Fibroblast of lung (primary cell): ENCODE data around the gene EPB41L5. TPM values are rescaled to one million over a fixed set of nuclear protein-coding genes. Genes with fewer than 3 reads are reported as not detected.

Source experiments
- DNase-seq, 2 donors: peaks; one replicate each; pipeline versions ENCODE4 v3.0.0 to v3.0.0-alpha.2; 2010; ENCODE audit warnings: low read depth in 2 of 2
- H2AFZ ChIP-seq: 2 replicates; pipeline ENCODE4 v1.5.1; 2012; ENCODE audit warnings: low read length, control low read depth, inconsistent platforms
- H3K27ac ChIP-seq: 2 replicates; pipeline ENCODE4 v1.5.1; 2011; ENCODE audit warnings: low read length, control low read depth; ENCODE audit not compliant: insufficient read depth
- H3K27me3 ChIP-seq: 2 replicates; pipeline ENCODE4 v1.5.1; 2011; ENCODE audit warnings: mild to moderate bottlenecking, low read length; ENCODE audit not compliant: control insufficient read depth, insufficient read depth
- H3K36me3 ChIP-seq: 2 replicates; pipeline ENCODE4 v1.5.1; 2011; ENCODE audit warnings: low read length; ENCODE audit not compliant: control insufficient read depth, insufficient read depth
- H3K4me1 ChIP-seq: 2 replicates; pipeline ENCODE4 v1.5.1; 2011; ENCODE audit warnings: low read length; ENCODE audit not compliant: control insufficient read depth, insufficient read depth; ENCODE audit errors: extremely low read depth
- H3K4me2 ChIP-seq: 2 replicates; pipeline ENCODE4 v1.5.1; 2011; ENCODE audit warnings: low read length, control low read depth; ENCODE audit not compliant: insufficient read depth; ENCODE audit errors: extremely low read depth
- H3K4me3 ChIP-seq, 4 experiments: fragments of 200-600 bp in 1 of 4; sonication (generic) in 1 of 4; replicated peaks in 1 of 4; 2 replicates each; pipeline ENCODE4 v1.5.1; 2011 to 2016; ENCODE audit warnings: low read length in 4 of 4, low read depth in 3 of 4, mild to moderate bottlenecking in 3 of 4, control low read depth in 2 of 4, inconsistent platforms in 1 of 4, mixed read lengths in 1 of 4; ENCODE audit not compliant: insufficient read depth in 1 of 4; ENCODE audit errors: control extremely low read depth in 1 of 4
- H3K79me2 ChIP-seq: 2 replicates; pipeline ENCODE4 v1.5.1; 2012; ENCODE audit warnings: mild to moderate bottlenecking, low read length, inconsistent platforms; ENCODE audit not compliant: control insufficient read depth, insufficient read depth
- H3K9ac ChIP-seq: 2 replicates; pipeline ENCODE4 v1.5.1; 2011; ENCODE audit warnings: mild to moderate bottlenecking, low read length, control low read depth; ENCODE audit not compliant: insufficient read depth
- H3K9me3 ChIP-seq: 2 replicates; pipeline ENCODE4 v1.5.1; 2012; ENCODE audit warnings: low read depth, low read length; ENCODE audit not compliant: control insufficient read depth, insufficient read depth
- H4K20me1 ChIP-seq: 2 replicates; pipeline ENCODE4 v1.5.1; 2011; ENCODE audit warnings: low read length; ENCODE audit not compliant: control insufficient read depth, insufficient read depth; ENCODE audit errors: extremely low read depth
- EZH2 ChIP-seq: IDR thresholded peaks from 2 replicates; pipeline ENCODE4 v1.5.1; 2012; ENCODE audit warnings: low read length, control low read depth, mild to moderate bottlenecking; ENCODE audit errors: missing control alignments
- polyA plus RNA-seq, 2 donors: library from polyadenylated mRNA; depleted of rRNA in 1 of 2; stranded (reverse) in 1 of 2; unstranded in 1 of 2; fragments of >200 nt; gene quantifications; 2 replicates each; pipeline ENCODE4 v1.2.1, GENCODE V29; 2011 to 2012; ENCODE audit warnings: missing spikeins in 1 of 2
- total RNA-seq: library from RNA; depleted of rRNA; stranded (reverse); fragments of >200 nt; gene quantifications from 2 replicates; pipeline ENCODE4 v1.2.1, GENCODE V29; 2014
- TF ChIP-seq, protein P1 (sequence below), 2 donors: IDR thresholded peaks in 1 of 2; conservative IDR thresholded peaks in 1 of 2; 1 replicate in 1 of 2; 2 replicates in 1 of 2; pipeline ENCODE4 v1.5.1; 2011 to 2012; ENCODE audit warnings: low read length in 2 of 2, control low read depth in 1 of 2, inconsistent platforms in 1 of 2, low read depth in 1 of 2, mild to moderate bottlenecking in 1 of 2

Gene EPB41L5
- total and polyA plus RNA-seq, 2 donors (not counting 1 experiment from before 2014, with no cell fraction given) = 10.6 to 16.2 TPM

DNA sequence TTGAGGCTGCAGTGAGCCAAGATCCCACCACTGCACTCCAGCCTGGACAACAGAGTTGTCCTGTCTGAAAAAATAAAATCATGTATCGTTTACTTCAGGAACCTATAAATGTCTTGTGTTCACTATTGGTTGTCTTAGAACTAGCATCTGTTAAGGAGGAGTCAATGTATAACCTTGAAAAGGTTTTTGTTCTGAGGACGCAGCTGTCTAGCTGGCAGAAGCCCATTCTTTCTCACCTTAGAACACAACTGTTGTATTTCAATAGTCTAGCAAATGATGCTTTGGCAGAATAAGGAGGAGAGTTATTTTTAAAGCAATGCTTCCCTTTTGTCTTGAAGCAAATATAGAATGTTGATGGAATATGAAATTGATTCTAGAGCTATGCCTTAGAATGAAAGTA is 21.1 kb downstream of the EPB41L5 start:
- Histone ChIP-seq H3K9ac (no peak overlapping the region), H3K27ac (no peak overlapping the region), H3K4me2 (no peak overlapping the region), H3K36me3 (no peaks in the 10 kb centered on the region), H3K27me3 (no peaks in the 10 kb centered on the region), H3K9me3 (no peaks in the 10 kb centered on the region), H3K79me2 (no peaks in the 10 kb centered on the region), H4K20me1 (no peaks in the 10 kb centered on the region), H3K4me3 (no peak overlapping the region), H2AFZ (no peak overlapping the region), H3K4me1 (no peaks in the 10 kb centered on the region)
- TF ChIP-seq, protein P1, sequence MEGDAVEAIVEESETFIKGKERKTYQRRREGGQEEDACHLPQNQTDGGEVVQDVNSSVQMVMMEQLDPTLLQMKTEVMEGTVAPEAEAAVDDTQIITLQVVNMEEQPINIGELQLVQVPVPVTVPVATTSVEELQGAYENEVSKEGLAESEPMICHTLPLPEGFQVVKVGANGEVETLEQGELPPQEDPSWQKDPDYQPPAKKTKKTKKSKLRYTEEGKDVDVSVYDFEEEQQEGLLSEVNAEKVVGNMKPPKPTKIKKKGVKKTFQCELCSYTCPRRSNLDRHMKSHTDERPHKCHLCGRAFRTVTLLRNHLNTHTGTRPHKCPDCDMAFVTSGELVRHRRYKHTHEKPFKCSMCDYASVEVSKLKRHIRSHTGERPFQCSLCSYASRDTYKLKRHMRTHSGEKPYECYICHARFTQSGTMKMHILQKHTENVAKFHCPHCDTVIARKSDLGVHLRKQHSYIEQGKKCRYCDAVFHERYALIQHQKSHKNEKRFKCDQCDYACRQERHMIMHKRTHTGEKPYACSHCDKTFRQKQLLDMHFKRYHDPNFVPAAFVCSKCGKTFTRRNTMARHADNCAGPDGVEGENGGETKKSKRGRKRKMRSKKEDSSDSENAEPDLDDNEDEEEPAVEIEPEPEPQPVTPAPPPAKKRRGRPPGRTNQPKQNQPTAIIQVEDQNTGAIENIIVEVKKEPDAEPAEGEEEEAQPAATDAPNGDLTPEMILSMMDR (conservative IDR thresholded peaks at IDR 0.05 in 1 of 2, IDR thresholded peaks at IDR 0.05 in 1 of 2; ENCODE audit: low read depth in 1 of 2, low read length in 2 of 2) = no peak
- TF ChIP-seq EZH2 = no peak
- no peak for DNase-seq

DNA sequence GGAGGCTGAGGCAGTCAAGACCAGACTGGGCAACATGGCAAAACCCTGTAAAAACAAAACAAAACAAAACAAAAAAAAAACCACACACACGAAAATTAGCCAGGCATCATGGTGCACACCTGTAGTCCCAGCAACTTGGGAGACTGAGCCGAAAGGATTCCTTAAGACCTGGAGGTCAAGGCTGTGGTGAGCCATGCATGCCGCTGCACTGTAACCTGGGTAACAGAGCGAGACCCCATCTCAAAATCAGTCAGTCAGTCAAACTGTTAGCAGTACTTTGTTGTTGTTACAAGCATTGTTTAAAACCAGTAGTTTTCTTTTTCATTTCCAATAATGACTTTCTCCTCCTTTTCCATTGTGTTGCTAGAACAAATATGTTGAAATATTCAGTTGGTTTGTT is 21.7 kb downstream of the EPB41L5 start:
- Histone ChIP-seq H3K4me2 (no peak overlapping the region), H3K4me1 (no peaks in the 10 kb centered on the region), H2AFZ (no peak overlapping the region), H3K9me3 (no peaks in the 10 kb centered on the region), H3K9ac (no peak overlapping the region), H3K36me3 (no peaks in the 10 kb centered on the region), H3K27me3 (no peaks in the 10 kb centered on the region), H4K20me1 (no peaks in the 10 kb centered on the region), H3K79me2 (no peaks in the 10 kb centered on the region), H3K27ac (no peak overlapping the region), H3K4me3 (no peak overlapping the region)
- DNase-seq = no peak
- no peak for TF ChIP-seq EZH2
- TF ChIP-seq, protein P1 (conservative IDR thresholded peaks at IDR 0.05 in 1 of 2, IDR thresholded peaks at IDR 0.05 in 1 of 2; ENCODE audit: low read depth in 1 of 2, low read length in 2 of 2) = no peak

DNA sequence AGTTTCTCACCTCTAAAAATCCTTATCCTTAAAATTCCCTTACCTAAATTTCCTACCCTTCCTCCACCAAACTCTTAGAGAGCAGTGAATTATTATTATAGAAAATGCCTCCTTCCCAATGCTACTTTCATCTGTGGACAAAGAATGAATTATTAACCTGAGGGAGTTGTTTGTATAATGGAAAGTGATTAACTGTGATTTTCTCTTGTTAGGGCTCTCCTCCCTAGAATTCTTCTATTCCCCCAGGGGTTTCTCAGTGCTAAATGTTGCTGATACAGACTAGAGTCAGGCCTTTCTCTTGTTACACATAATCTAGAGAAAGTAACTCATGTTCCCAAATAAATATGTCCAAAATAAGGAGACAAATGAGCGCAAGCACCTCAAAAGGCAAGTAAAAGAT is 23.3 kb downstream of the EPB41L5 start:
- Histone ChIP-seq H3K27me3 (no peaks in the 10 kb centered on the region), H3K36me3 (no peaks in the 10 kb centered on the region), H3K4me1 (no peaks in the 10 kb centered on the region), H4K20me1 (no peaks in the 10 kb centered on the region), H3K79me2 (no peaks in the 10 kb centered on the region), H3K9ac (no peak overlapping the region), H3K4me2 (no peak overlapping the region), H2AFZ (no peak overlapping the region), H3K27ac (no peak overlapping the region), H3K4me3 (no peak overlapping the region), H3K9me3 (no peaks in the 10 kb centered on the region)
- no peak for DNase-seq
- TF ChIP-seq, protein P1 (conservative IDR thresholded peaks at IDR 0.05 in 1 of 2, IDR thresholded peaks at IDR 0.05 in 1 of 2; ENCODE audit: low read depth in 1 of 2, low read length in 2 of 2) = no peak
- no peak for TF ChIP-seq EZH2
